Osteoblast (primary cell): ENCODE measurements around the gene IFNK. TPM values are rescaled to one million over a fixed set of nuclear protein-coding genes. Genes with fewer than 3 reads are reported as not detected.

Experiments
- DNase-seq: peaks from one replicate; pipeline ENCODE4 v3.0.0; 2011; ENCODE audit warnings: low spot score, mixed read lengths; ENCODE audit not compliant: insufficient read length; ENCODE audit errors: missing footprints
- H2AFZ ChIP-seq: 2 replicates; pipeline ENCODE4 v1.6.0; 2011; ENCODE audit warnings: mild to moderate bottlenecking, low read length
- H3K27ac ChIP-seq: 2 replicates; pipeline ENCODE4 v1.5.1; 2011; ENCODE audit warnings: mild to moderate bottlenecking, low read depth, low read length, moderate library complexity
- H3K27me3 ChIP-seq: 2 replicates; pipeline ENCODE4 v1.6.0; 2012; ENCODE audit warnings: mild to moderate bottlenecking, control low read depth, inconsistent platforms, low read length, moderate library complexity; ENCODE audit not compliant: insufficient read depth
- H3K36me3 ChIP-seq: 2 replicates; pipeline ENCODE4 v1.5.1; 2011; ENCODE audit warnings: mild to moderate bottlenecking, low read length, control low read depth, moderate library complexity; ENCODE audit not compliant: insufficient read depth
- H3K4me1 ChIP-seq: 2 replicates; pipeline ENCODE4 v1.5.1; 2011; ENCODE audit warnings: mild to moderate bottlenecking, low read length, control low read depth, moderate library complexity; ENCODE audit not compliant: insufficient read depth
- H3K4me2 ChIP-seq: 2 replicates; pipeline ENCODE4 v1.6.0; 2011; ENCODE audit warnings: mild to moderate bottlenecking, low read length; ENCODE audit not compliant: insufficient read depth
- H3K4me3 ChIP-seq: fragments of 200-600 bp; sonication (generic); 3 replicates; pipeline ENCODE4 v1.5.1; 2012; ENCODE audit warnings: mild to moderate bottlenecking, low read length, inconsistent platforms; ENCODE audit not compliant: insufficient read depth
- H3K79me2 ChIP-seq: 2 replicates; pipeline ENCODE4 v1.6.0; 2012; ENCODE audit warnings: mild to moderate bottlenecking, low read length, control low read depth, inconsistent platforms; ENCODE audit not compliant: insufficient read depth
- H3K9me3 ChIP-seq: 2 replicates; pipeline ENCODE4 v1.5.1; 2011; ENCODE audit warnings: low read depth, low read length, control low read depth
- H4K20me1 ChIP-seq: 2 replicates; pipeline ENCODE4 v1.6.0; 2012; ENCODE audit warnings: mild to moderate bottlenecking, low read length, control low read depth; ENCODE audit not compliant: insufficient read depth
- CTCF ChIP-seq: IDR thresholded peaks from 2 replicates; pipeline ENCODE4 v1.5.1; 2011; ENCODE audit warnings: mild to moderate bottlenecking, low read depth, low read length, moderate library complexity; ENCODE audit errors: extremely low read depth
- total RNA-seq: library from RNA; depleted of rRNA; stranded (reverse); fragments of >200 nt; gene quantifications from 2 replicates; pipeline ENCODE4 v1.2.3, GENCODE V29; 2012

IFNK gene, protein sequence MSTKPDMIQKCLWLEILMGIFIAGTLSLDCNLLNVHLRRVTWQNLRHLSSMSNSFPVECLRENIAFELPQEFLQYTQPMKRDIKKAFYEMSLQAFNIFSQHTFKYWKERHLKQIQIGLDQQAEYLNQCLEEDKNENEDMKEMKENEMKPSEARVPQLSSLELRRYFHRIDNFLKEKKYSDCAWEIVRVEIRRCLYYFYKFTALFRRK
- not detected in 2 replicates for total RNA-seq

- no peak within 1 kb of the TSS for H3K4me3 ChIP-seq
- no peaks in the 10 kb centered on the region for H3K79me2 ChIP-seq
- peaks cover 31% of the 10 kb centered on the region for H3K27me3 ChIP-seq
- no peaks in the 10 kb centered on the region for H3K36me3 ChIP-seq
- H4K20me1 ChIP-seq, result no peaks in the 10 kb centered on the region
- no peak for DNase-seq
- H2AFZ ChIP-seq, result no peak within 1 kb of the TSS
- no peaks in the 10 kb centered on the region for H3K9me3 ChIP-seq
- no peak within 1 kb of the TSS for H3K27ac ChIP-seq
- no peak within 1 kb of the TSS for H3K4me2 ChIP-seq
- TF ChIP-seq CTCF, result no peak
- H3K4me1 ChIP-seq, result peaks cover 8% of the 10 kb centered on the region
Observed at GRCh38 chr9:27524236-27524635, at the start of gene IFNK. Gene IFNK, plus strand, starts transcription at chr9:27524290. Its CDS starts 47 bp downstream, at chr9:27524337.

GRCh38 chr9:27474305-27474704 lies 49.8 kb upstream of the IFNK start:
- no peak overlapping the region for H2AFZ ChIP-seq
- H3K36me3 ChIP-seq, result no peaks in the 10 kb centered on the region
- no peaks in the 10 kb centered on the region for H3K9me3 ChIP-seq
- TF ChIP-seq CTCF, result no peak
- no peak for DNase-seq
- no peak overlapping the region for H3K27ac ChIP-seq
- H4K20me1 ChIP-seq, result no peaks in the 10 kb centered on the region
- H3K79me2 ChIP-seq, result no peaks in the 10 kb centered on the region
- H3K27me3 ChIP-seq, result no peaks in the 10 kb centered on the region
- H3K4me1 ChIP-seq, result no peaks in the 10 kb centered on the region
- H3K4me2 ChIP-seq, result no peak overlapping the region
- H3K4me3 ChIP-seq, result no peak overlapping the region

- Histone ChIP-seq H3K27ac (no peak overlapping the region), H3K4me3 (no peak overlapping the region), H3K9me3 (no peaks in the 10 kb centered on the region), H3K4me1 (no peaks in the 10 kb centered on the region), H4K20me1 (no peaks in the 10 kb centered on the region), H3K79me2 (no peaks in the 10 kb centered on the region), H3K36me3 (no peaks in the 10 kb centered on the region), H3K4me2 (no peak overlapping the region), H3K27me3 (no peaks in the 10 kb centered on the region), H2AFZ (no peak overlapping the region)
- no peak for TF ChIP-seq CTCF
- DNase-seq, result no peak
Observed at GRCh38 chr9:27475057-27475595, 49.0 kb upstream of the IFNK start.

DNA sequence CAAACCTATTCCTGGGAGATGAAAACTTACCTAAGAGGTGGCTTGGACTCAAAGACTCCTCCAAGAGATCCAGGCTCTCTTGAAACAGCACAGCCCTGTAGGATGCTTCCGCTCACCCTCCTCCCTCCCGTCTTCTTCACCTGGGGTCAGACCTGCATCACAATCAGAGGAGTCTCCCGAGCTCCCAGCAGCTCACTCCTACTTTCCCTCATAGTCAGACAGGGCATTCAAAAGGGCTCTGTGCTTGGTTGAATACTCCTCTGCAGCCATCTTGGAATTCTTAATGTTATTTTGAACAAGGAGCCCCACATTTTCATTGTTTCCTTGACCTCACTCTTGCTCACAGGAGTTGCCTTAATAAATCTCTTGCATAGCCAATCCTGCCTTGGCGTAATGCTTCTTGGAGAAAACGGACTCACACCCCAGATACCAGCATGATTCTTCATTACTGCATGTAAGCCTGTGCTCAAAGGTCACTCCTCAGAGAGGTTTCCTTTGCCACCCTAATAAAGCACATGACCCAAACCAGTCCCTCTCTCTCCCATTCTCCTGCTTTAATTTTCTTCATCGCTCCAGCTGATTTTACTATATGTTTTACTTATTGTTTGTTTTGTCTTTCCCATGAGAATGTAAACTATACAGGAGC lies 47.1 kb upstream of the IFNK start:
- DNase-seq, result no peak
- Histone ChIP-seq H3K4me2 (no peak overlapping the region), H3K4me1 (no peaks in the 10 kb centered on the region), H3K27me3 (no peaks in the 10 kb centered on the region), H2AFZ (no peak overlapping the region), H4K20me1 (no peaks in the 10 kb centered on the region), H3K4me3 (no peak overlapping the region), H3K27ac (no peak overlapping the region), H3K79me2 (no peaks in the 10 kb centered on the region), H3K9me3 (no peaks in the 10 kb centered on the region), H3K36me3 (no peaks in the 10 kb centered on the region)
- TF ChIP-seq CTCF, result no peak
